HL-60 (cell line): ENCODE measurements around the gene H19.

ENCODE experiments used
- DNase-seq, 2 experiments: peaks; one replicate each; pipeline ENCODE4 v3.0.0-alpha.2; 2010 to 2020; ENCODE audit warnings: low read depth in 1 of 2, low spot score in 1 of 2
- H3K27ac ChIP-seq: fragments of 250-450 bp; sonication (Bioruptor Pico); replicated peaks from 2 replicates; pipeline ENCODE4 v1.5.1; 2020; ENCODE audit warnings: mild to moderate bottlenecking, moderate library complexity
- H3K27me3 ChIP-seq: fragments of 250-450 bp; sonication (Bioruptor Pico); 2 replicates; pipeline ENCODE4 v1.5.1; 2021; ENCODE audit warnings: mild to moderate bottlenecking, moderate library complexity; ENCODE audit not compliant: insufficient read depth, poor library complexity, severe bottlenecking
- H3K4me3 ChIP-seq: replicated peaks from 2 replicates; pipeline ENCODE4 v1.5.1; 2011; ENCODE audit warnings: mild to moderate bottlenecking, control low read depth, low read length; ENCODE audit not compliant: insufficient read depth
- GABPA ChIP-seq: IDR thresholded peaks from 2 replicates; pipeline ENCODE4 v1.6.1; 2012; ENCODE audit warnings: low read depth
- POLR2AphosphoS5 ChIP-seq: IDR thresholded peaks from 2 replicates; pipeline ENCODE4 v1.6.1; 2012; ENCODE audit warnings: low read depth
- SPI1 ChIP-seq: IDR thresholded peaks from 2 replicates; pipeline ENCODE4 v1.6.1; 2012; ENCODE audit warnings: low read depth, mild to moderate bottlenecking, borderline replicate concordance
- TF ChIP-seq, protein P1 (sequence below): IDR thresholded peaks from 2 replicates; pipeline ENCODE4 v1.6.1; 2012; ENCODE audit warnings: low read depth; ENCODE audit not compliant: insufficient replicate concordance
- TF ChIP-seq, protein P2 (sequence below): IDR thresholded peaks from one replicate; pipeline ENCODE4 v1.5.1; 2011; ENCODE audit warnings: low read length, control low read depth, inconsistent platforms; ENCODE audit not compliant: insufficient read depth

Gene H19

DNA sequence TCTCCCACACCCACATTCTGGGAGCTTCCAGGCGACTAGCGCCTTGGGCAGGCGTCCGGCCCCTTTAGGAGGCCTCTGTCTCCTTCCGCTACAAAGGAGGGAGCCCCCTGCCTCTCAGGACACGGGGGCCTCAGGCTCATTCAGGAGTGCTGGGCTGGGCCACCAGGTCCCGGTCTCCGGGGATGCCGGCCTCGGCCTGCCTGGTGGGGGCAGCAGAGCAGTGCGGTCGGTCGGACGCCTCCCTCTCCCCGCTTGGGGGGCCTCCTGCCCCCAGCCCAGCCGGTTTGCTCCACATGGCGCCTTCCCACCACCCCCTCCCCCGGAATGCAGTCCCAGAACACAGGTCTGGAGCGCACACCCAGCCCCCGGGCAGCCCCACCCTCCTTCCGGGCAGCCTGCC, 28.6 kb downstream of the H19 start:
- Histone ChIP-seq H3K27ac (no peak overlapping the region), H3K4me3 (no peak overlapping the region), H3K27me3 (no peaks in the 10 kb centered on the region)
- TF ChIP-seq, protein P1, sequence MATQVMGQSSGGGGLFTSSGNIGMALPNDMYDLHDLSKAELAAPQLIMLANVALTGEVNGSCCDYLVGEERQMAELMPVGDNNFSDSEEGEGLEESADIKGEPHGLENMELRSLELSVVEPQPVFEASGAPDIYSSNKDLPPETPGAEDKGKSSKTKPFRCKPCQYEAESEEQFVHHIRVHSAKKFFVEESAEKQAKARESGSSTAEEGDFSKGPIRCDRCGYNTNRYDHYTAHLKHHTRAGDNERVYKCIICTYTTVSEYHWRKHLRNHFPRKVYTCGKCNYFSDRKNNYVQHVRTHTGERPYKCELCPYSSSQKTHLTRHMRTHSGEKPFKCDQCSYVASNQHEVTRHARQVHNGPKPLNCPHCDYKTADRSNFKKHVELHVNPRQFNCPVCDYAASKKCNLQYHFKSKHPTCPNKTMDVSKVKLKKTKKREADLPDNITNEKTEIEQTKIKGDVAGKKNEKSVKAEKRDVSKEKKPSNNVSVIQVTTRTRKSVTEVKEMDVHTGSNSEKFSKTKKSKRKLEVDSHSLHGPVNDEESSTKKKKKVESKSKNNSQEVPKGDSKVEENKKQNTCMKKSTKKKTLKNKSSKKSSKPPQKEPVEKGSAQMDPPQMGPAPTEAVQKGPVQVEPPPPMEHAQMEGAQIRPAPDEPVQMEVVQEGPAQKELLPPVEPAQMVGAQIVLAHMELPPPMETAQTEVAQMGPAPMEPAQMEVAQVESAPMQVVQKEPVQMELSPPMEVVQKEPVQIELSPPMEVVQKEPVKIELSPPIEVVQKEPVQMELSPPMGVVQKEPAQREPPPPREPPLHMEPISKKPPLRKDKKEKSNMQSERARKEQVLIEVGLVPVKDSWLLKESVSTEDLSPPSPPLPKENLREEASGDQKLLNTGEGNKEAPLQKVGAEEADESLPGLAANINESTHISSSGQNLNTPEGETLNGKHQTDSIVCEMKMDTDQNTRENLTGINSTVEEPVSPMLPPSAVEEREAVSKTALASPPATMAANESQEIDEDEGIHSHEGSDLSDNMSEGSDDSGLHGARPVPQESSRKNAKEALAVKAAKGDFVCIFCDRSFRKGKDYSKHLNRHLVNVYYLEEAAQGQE = no peak
- no peak for TF ChIP-seq GABPA
- TF ChIP-seq, protein P2, sequence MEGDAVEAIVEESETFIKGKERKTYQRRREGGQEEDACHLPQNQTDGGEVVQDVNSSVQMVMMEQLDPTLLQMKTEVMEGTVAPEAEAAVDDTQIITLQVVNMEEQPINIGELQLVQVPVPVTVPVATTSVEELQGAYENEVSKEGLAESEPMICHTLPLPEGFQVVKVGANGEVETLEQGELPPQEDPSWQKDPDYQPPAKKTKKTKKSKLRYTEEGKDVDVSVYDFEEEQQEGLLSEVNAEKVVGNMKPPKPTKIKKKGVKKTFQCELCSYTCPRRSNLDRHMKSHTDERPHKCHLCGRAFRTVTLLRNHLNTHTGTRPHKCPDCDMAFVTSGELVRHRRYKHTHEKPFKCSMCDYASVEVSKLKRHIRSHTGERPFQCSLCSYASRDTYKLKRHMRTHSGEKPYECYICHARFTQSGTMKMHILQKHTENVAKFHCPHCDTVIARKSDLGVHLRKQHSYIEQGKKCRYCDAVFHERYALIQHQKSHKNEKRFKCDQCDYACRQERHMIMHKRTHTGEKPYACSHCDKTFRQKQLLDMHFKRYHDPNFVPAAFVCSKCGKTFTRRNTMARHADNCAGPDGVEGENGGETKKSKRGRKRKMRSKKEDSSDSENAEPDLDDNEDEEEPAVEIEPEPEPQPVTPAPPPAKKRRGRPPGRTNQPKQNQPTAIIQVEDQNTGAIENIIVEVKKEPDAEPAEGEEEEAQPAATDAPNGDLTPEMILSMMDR = no peak
- no peak for TF ChIP-seq POLR2AphosphoS5
- no peak for TF ChIP-seq SPI1
- no peak for DNase-seq

DNA sequence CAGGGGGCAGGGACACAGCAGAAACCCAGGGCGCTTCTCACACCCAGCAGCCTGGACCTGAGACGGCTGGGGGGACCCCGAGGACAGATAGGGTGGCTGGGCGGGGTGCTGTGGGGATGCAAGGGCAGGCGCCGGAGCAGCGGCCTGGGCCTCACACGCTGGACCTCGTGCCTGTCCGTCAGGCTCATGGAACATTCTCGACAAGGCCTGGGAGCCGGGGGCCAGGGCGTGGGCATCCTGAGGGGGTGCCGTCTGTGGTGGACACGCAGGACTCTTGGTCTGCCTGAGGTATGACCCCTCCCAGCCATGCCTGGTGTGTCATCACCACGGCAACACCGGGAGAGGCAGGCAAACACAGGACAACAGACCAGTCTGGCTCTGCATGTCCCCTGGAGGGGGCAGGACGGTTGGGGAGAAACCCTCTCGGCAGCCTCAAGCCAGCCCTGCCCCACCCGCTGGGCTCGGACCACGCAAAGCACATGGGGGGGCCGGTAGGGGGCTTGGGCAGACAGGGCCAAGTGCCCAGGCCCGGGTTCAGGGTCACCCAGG, 29.1 kb downstream of the H19 start:
- no peak for DNase-seq
- Histone ChIP-seq H3K27me3 (no peaks in the 10 kb centered on the region), H3K27ac (no peak overlapping the region), H3K4me3 (no peak overlapping the region)
- TF ChIP-seq, protein P2 = no peak
- TF ChIP-seq, protein P1 = no peak
- no peak for TF ChIP-seq POLR2AphosphoS5
- no peak for TF ChIP-seq SPI1
- TF ChIP-seq GABPA = no peak

DNA sequence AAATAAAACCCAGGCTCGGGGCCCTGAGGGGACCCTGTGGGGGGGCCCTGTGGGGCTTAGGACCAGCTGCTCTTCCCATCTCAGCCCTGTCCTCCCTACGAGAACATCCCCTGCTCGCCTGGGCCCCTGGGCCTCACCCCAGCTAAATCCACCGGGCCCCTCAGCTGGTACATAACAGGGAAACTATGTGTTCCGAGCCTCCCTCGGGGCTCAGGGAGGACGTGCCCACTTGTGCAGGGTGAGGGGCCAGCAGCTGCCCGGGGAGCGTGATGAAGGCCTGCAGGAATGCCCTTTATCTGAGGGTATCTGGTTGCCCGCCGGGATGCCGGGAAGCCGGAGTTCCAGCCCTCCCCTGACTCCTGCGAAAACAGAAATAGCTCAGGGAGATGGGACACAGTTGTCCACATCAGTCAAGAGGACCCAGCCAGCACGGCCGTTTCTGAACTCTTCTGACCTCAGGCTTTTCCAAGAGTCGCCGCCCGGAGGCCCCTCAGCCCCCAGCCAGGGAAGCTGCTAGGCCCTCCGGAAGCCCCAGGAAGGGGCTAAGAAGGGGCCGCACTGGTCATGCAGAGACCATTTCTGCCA, 29.9 kb downstream of the H19 start:
- TF ChIP-seq, protein P2 = no peak
- no peak for TF ChIP-seq GABPA
- Histone ChIP-seq H3K27me3 (no peaks in the 10 kb centered on the region), H3K27ac (no peak overlapping the region), H3K4me3 (no peak overlapping the region)
- DNase-seq = no peak

DNA sequence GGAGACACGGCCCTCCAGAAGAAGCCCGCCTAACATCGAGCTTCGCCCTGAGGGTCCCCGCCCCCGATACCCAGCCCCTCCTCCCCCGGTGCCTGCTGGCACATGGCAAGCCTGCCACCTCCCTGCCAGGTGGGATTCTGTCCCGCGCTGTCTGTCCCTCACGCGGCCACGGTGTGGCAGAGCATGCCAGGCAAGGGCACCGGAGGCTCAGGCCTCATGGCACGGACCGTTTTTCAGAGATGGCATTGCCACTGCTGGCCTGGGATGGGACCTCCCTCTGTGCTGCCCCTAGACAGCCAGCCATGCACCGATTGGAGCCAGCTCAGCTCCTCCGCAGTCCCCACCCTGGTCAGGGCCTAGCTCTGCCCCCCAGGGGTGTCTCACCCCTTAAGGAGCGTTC, 31.1 kb downstream of the H19 start:
- no peak for DNase-seq
- Histone ChIP-seq H3K4me3 (no peak overlapping the region), H3K27me3 (no peaks in the 10 kb centered on the region), H3K27ac (no peak overlapping the region)
- TF ChIP-seq, protein P2 = no peak
- TF ChIP-seq POLR2AphosphoS5 (no peak), GABPA (no peak), SPI1 (no peak)
- TF ChIP-seq, protein P1 = no peak
